Activated CD8-positive, alpha-beta memory T cell treated with anti-CD3 and anti-CD28 coated beads for 24 hours (primary cell): ENCODE data around the gene CRLF3.
"Not testable (repeated sequence)": the region's sequence is repeated elsewhere in the genome, so short reads cannot be mapped to it uniquely, and the experiment has no call there.

ENCODE experiments used
- DNase-seq: peaks from one replicate; pipeline ENCODE4 v3.0.0-alpha.2; 2020

The CRLF3 gene

GRCh38 chr17:30814236-30814635, 10.3 kb downstream of the CRLF3 start:
- DNase-seq, result peak; percentile 40

GRCh38 chr17:30812218-30813177, 12.0 kb downstream of the CRLF3 start:
- peak; percentile 52 for DNase-seq

GRCh38 chr17:30809867-30810266, 14.6 kb downstream of the CRLF3 start:
- no peak for DNase-seq

- peak; percentile 59 for DNase-seq
These were observed 15.7 kb downstream of the CRLF3 start for GRCh38 chr17:30808785-30809286.

- DNase-seq, result no peak
These were observed 16.6 kb downstream of the CRLF3 start for GRCh38 chr17:30807896-30808295.

- DNase-seq, result no peak
These were observed 18.5 kb downstream of the CRLF3 start for GRCh38 chr17:30805944-30806456.

- no peak for DNase-seq
These were observed 22.8 kb downstream of the CRLF3 start for GRCh38 chr17:30801671-30802070.

DNA sequence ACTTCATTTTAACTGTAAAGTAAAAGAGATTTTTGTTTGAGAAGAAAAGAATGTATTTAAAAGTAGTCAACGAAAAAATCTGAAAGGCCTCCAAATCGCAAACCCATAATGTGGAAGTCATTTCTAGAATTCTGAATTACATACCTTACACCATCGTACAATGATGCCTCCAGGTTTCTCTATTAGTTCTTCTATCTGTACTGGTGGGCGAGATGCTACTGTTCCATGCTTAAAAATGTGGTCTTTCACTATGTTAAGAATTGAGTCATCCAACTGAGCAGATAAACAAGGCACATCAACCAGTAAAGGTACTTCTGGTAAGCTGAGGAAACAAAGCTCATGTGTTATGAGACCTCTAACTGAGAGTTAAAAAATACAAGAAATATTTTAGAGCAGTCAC, 28.5 kb downstream of the CRLF3 start:
- no peak for DNase-seq

DNA sequence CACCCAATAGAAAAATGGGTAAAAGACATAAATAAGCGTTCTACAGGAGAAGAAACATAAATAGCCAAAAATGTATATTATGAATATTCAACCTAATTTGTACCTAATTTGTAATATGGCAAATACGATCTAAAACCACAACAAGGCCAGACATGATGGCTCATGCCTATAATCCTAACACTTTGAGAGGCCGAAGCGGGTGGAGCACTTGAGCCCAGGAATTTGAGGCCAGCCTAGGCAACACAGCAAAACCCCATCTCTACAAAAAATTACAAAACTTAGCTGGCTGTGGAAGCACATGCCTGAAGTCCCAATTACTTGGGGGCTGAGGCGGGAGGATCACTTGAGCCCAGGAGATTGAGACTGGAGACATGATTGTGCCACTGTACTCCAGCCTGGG, 30.1 kb downstream of the CRLF3 start:
- no peak for DNase-seq

GRCh38 chr17:30793282-30793977, 31.1 kb downstream of the CRLF3 start:
- peak; percentile 49 for DNase-seq

DNA sequence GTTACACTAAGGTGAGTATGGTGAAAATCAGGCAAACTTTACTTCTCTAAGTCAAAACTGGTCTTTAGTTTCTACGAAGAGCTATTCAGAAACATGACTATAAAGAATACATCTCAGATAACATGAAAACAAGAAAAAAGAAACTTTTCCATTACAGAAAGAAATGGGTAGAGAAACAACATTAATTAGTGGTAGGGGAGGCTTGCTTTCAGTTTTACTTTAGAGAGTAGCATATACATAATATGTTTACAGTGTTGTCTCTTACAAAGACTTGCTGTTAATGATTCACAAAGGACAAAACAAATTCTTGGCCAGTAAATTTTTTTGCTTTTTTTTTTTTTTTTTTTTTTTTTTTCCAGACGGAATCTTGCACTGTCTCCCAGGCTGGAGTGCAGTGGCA, 34.2 kb downstream of the CRLF3 start:
- DNase-seq, result no peak

DNA sequence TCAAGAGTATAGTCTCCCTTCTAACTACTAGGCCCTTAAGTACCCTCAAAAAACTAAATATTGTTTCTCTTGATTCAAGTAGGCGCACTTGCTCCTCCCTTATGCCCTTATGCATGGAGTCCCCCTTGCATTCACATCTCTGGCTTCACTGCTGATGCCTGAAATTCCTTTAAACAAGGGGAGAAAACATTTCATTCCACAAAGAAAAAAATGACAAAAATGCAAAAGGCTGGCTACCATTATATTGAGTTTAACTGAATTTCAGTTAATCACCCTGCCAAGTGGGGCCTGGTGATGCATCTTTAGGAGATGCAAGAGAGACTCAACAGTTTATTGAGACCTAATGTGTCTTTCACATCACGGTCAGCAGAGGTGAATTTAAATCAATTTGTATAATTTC, 35.6 kb downstream of the CRLF3 start:
- no peak for DNase-seq

DNA sequence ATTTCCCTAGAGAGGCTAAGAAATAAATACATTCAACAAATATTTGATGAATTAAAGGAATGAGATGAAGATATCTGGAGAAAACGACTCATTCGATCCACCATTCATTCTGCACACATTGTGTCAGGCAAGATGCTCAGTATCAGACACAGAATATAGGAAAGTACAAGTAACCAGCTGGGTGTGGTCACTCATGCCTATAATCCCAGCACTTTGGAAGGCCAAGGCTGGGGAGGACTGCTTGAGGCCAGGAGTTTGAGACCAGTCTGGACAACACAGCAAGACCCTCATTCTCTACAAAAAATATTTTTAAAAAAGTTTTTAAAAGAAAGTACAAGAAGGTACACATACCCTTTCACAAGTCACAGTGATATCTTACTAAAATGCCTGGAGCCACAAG, 42.3 kb downstream of the CRLF3 start:
- DNase-seq, result no peak

GRCh38 chr17:30780343-30780742, 44.1 kb downstream of the CRLF3 start:
- DNase-seq, result peak; percentile 59

DNA sequence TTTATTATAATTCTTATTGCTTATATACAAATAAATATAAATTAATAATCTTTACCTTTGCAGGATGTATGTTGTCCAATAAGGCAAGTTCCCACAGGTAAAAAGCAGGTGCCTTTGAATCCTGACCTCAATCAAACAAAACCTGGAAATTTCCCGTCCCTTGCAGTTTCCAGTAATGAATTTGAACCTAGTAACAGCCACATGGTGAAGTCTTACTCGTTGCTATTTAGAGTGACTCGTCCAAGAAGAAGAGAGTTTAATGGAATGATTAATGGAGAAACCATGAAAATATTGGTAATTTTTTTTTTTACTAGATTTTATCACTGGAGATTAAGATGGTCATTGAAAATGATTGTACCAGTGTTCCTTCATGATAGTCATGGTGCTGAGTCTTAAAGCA, 55.7 kb downstream of the CRLF3 start:
- not testable (repeated sequence) for DNase-seq

GRCh38 chr17:30767641-30768404, 56.7 kb downstream of the CRLF3 start:
- DNase-seq, result peak; percentile 53

DNA sequence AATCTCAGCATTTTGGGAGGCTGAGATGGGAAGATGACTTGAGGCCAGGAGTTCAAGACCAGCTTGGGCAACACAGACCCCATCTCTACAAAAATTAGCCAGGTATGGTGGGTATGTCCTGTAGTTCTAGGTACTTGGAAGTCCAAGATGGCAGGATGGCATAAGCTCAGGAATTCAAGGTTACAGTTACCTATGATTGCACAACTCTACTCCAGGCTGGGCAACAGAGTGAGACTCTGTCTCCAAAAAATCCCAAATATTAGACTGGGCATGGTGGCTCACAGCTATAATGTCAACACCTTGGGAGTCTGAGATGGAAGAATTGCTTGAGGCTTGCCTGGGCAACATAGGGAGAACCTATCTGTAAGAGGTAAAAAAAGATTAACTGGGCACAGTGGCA, 63.4 kb downstream of the CRLF3 start:
- DNase-seq, result no peak

- DNase-seq, result not testable (repeated sequence)
These were observed 71.2 kb downstream of the CRLF3 start for GRCh38 chr17:30753291-30753690.

DNA sequence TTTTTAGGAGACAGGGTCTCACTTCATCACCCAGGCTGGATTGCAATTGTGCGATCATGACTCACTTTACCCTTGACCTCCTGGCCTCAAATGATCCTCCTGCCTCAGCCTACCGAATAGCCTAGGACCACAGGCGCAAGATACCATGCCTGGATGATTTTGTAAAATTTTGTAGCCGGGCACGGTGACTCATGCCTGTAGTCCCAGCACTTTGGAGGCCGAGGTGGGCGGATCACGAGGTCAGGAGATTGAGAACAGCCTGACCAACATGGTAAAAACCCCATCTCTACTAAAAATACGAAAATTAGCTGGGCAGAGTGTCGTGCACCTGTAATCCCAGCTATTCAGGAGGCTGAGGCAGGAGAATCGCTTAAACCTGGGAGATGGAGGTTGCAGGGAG, 73.5 kb downstream of the CRLF3 start:
- DNase-seq, result peak; percentile 40

- peak; percentile 37 for DNase-seq
These were observed 76.9 kb downstream of the CRLF3 start for GRCh38 chr17:30747621-30748020.

- not testable (repeated sequence) for DNase-seq
These were observed 81.8 kb downstream of the CRLF3 start for GRCh38 chr17:30742669-30743068.

- DNase-seq, result peak; percentile 26
These were observed 88.1 kb downstream of the CRLF3 start for GRCh38 chr17:30736371-30736770.

DNA sequence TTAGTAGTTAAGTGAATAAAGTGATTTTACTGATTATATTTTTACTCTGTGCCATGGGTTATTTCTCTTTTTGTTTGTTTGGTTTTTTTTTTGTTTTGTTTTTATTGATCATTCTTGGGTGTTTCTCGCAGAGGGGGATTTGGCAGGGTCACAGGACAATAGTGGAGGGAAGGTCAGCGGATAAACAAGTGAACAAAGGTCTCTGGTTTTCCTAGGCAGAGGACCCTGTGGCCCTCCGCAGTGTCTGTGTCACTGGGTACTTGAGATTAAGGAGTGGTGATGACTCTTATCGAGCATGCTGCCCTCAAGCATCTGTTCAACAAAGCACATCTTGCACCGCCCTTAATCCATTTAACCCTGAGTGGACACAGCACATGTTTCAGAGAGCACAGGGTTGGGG, 88.8 kb downstream of the CRLF3 start:
- DNase-seq, result peak; percentile 13
